HEK293 (cell line): ENCODE results near the gene TMEM45B.

Experiments used
- CTCF ChIA-PET: fragments of 350-600 bp; formaldehyde crosslinking; extraction: SDS; loops from one replicate; lab custom pipeline; 2021; ENCODE audit warnings: antibody characterized with exemption; lab: Yijun Ruan, JAX
- POLR2A ChIA-PET: fragments of 300-600 bp; formaldehyde crosslinking; extraction: SDS; loops from one replicate; lab custom pipeline; 2020; ENCODE audit warnings: antibody characterized with exemption, inconsistent platforms; lab: Yijun Ruan, JAX
- H3K27ac ChIP-seq: fragments of 200-500 bp; sonication (Bioruptor generic); 2 replicates; pipeline ENCODE4 v1.5.1; 2014; ENCODE audit warnings: low read depth, low read length, control low read depth, inconsistent platforms; ENCODE audit errors: extremely low read depth
- H3K36me3 ChIP-seq, 2 experiments: fragments of 200-500 bp in 1 of 2; sonication (Bioruptor generic) in 1 of 2; 1 replicate in 1 of 2; 2 replicates in 1 of 2; pipeline ENCODE4 v1.5.1; 2014 to 2017; ENCODE audit warnings: inconsistent platforms in 2 of 2, low read length in 2 of 2; ENCODE audit not compliant: control insufficient read depth in 2 of 2, insufficient read depth in 1 of 2
- H3K4me1 ChIP-seq: fragments of 200-500 bp; sonication (Bioruptor generic); 2 replicates; pipeline ENCODE4 v1.5.1; 2014; ENCODE audit warnings: mild to moderate bottlenecking, low read length, inconsistent platforms; ENCODE audit not compliant: control insufficient read depth, insufficient read depth
- H3K4me3 ChIP-seq: 2 replicates; pipeline ENCODE4 v1.5.1; 2011; ENCODE audit warnings: low read depth, mild to moderate bottlenecking, control low read depth, low read length, moderate library complexity
- H3K9me3 ChIP-seq: fragments of 200-500 bp; sonication (Bioruptor generic); 2 replicates; pipeline ENCODE4 v1.5.1; 2014; ENCODE audit warnings: low read depth, low read length, inconsistent platforms; ENCODE audit not compliant: control insufficient read depth, insufficient read depth
- BCL6B ChIP-seq: fragments of 450-650 bp; formaldehyde crosslinking; IDR thresholded peaks from 2 replicates; pipeline ENCODE4 v1.5.1; 2017; ENCODE audit warnings: missing biosample characterization, missing genetic modification characterization
- GLI2 ChIP-seq: fragments of 450-650 bp; formaldehyde crosslinking; IDR thresholded peaks from 2 replicates; pipeline ENCODE4; 2017; ENCODE audit warnings: missing biosample characterization, missing genetic modification characterization, low read depth, borderline replicate concordance
- GLI4 ChIP-seq: fragments of 450-650 bp; formaldehyde crosslinking; IDR thresholded peaks from 2 replicates; pipeline ENCODE4 v1.5.1; 2016; ENCODE audit warnings: missing biosample characterization, missing genetic modification characterization
- GLIS1 ChIP-seq: fragments of 450-650 bp; formaldehyde crosslinking; IDR thresholded peaks from 2 replicates; pipeline ENCODE4 v1.5.1; 2016; ENCODE audit warnings: missing biosample characterization, missing genetic modification characterization
- SETDB1 ChIP-seq: IDR thresholded peaks from one replicate; pipeline ENCODE4 v1.6.1; 2017; ENCODE audit warnings: mild to moderate bottlenecking, low read length, moderate library complexity, mixed read lengths; ENCODE audit not compliant: insufficient read length
- SP3 ChIP-seq: fragments of 450-650 bp; formaldehyde crosslinking; IDR thresholded peaks from 2 replicates; pipeline ENCODE4 v1.5.1; 2016; ENCODE audit warnings: missing biosample characterization, missing genetic modification characterization
- ZBTB20 ChIP-seq: fragments of 450-650 bp; formaldehyde crosslinking; IDR thresholded peaks from 2 replicates; pipeline ENCODE4 v1.5.1; 2016; ENCODE audit warnings: missing biosample characterization, missing genetic modification characterization
- ZBTB44 ChIP-seq: fragments of 450-650 bp; IDR thresholded peaks from 2 replicates; pipeline ENCODE4 v1.5.1; 2018; ENCODE audit warnings: missing biosample characterization, mild to moderate bottlenecking, missing genetic modification characterization
- ZBTB7A ChIP-seq: fragments of 450-650 bp; formaldehyde crosslinking; IDR thresholded peaks from 2 replicates; pipeline ENCODE4 v1.5.1; 2016; ENCODE audit warnings: low read depth, missing biosample characterization, missing genetic modification characterization
- ZNF174 ChIP-seq: fragments of 450-650 bp; formaldehyde crosslinking; IDR thresholded peaks from 2 replicates; pipeline ENCODE4 v1.5.0; 2017; ENCODE audit warnings: missing biosample characterization, mild to moderate bottlenecking, missing genetic modification characterization
- ZNF426 ChIP-seq: fragments of 450-650 bp; formaldehyde crosslinking; IDR thresholded peaks from 2 replicates; pipeline ENCODE4 v1.5.1; 2017; ENCODE audit warnings: missing biosample characterization, missing genetic modification characterization, mild to moderate bottlenecking, inconsistent platforms, moderate library complexity
- ZNF510 ChIP-seq: fragments of 450-650 bp; formaldehyde crosslinking; IDR thresholded peaks from 2 replicates; pipeline ENCODE4 v1.5.1; 2018; ENCODE audit warnings: mild to moderate bottlenecking, missing genetic modification characterization, missing biosample characterization; ENCODE audit not compliant: insufficient replicate concordance
- ZNF513 ChIP-seq: fragments of 450-650 bp; IDR thresholded peaks from 2 replicates; pipeline ENCODE4 v1.5.1; 2018; ENCODE audit warnings: missing biosample characterization, missing genetic modification characterization
- ZNF518A ChIP-seq: fragments of 450-650 bp; formaldehyde crosslinking; conservative IDR thresholded peaks from 2 replicates; pipeline ENCODE4 v1.5.1; 2016; ENCODE audit warnings: low read depth, missing biosample characterization, missing genetic modification characterization
- ZNF529 ChIP-seq: fragments of 450-650 bp; formaldehyde crosslinking; IDR thresholded peaks from 2 replicates; pipeline ENCODE4 v1.5.1; 2017; ENCODE audit warnings: missing genetic modification characterization, missing biosample characterization; ENCODE audit not compliant: insufficient replicate concordance
- ZNF837 ChIP-seq: fragments of 450-650 bp; formaldehyde crosslinking; IDR thresholded peaks from 2 replicates; pipeline ENCODE4 v1.5.1; 2016; ENCODE audit warnings: missing biosample characterization, missing genetic modification characterization
- TF ChIP-seq, protein P1 (sequence below): fragments of 450-650 bp; formaldehyde crosslinking; IDR thresholded peaks from 2 replicates; pipeline ENCODE4 v1.5.1; 2016; ENCODE audit warnings: missing biosample characterization, missing genetic modification characterization, borderline replicate concordance
- TF ChIP-seq, protein P2 (sequence below): fragments of 450-650 bp; formaldehyde crosslinking; IDR thresholded peaks from 2 replicates; pipeline ENCODE4 v1.5.1; 2017; ENCODE audit warnings: missing biosample characterization, missing genetic modification characterization

Gene TMEM45B

DNA sequence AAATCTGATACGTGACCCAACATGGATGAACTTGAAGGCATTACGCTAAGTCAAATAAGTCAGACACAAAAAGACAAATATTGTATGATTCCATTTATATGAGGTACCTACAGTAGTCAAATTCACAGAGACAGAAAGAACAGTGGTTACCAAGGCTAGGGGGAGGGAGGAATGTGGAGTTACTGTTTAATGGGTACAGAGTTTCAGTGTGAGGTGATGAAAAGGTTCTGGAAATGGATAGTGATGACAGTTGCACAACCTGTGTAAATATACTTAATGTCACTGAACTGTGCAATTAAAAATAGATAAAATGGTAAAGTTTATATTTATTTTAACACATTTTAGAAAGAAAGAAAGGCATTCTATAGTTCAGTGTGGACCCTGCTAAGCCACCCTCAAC lies 24.1 kb upstream of the TMEM45B start:
- CTCF ChIA-PET: no interaction called here
- Histone ChIP-seq H3K9me3 (no peaks in the 10 kb centered on the region), H3K4me1 (no peaks in the 10 kb centered on the region), H3K36me3 (no peaks in the 10 kb centered on the region), H3K27ac (no peak overlapping the region), H3K4me3 (no peak overlapping the region)
- TF ChIP-seq, protein P1, sequence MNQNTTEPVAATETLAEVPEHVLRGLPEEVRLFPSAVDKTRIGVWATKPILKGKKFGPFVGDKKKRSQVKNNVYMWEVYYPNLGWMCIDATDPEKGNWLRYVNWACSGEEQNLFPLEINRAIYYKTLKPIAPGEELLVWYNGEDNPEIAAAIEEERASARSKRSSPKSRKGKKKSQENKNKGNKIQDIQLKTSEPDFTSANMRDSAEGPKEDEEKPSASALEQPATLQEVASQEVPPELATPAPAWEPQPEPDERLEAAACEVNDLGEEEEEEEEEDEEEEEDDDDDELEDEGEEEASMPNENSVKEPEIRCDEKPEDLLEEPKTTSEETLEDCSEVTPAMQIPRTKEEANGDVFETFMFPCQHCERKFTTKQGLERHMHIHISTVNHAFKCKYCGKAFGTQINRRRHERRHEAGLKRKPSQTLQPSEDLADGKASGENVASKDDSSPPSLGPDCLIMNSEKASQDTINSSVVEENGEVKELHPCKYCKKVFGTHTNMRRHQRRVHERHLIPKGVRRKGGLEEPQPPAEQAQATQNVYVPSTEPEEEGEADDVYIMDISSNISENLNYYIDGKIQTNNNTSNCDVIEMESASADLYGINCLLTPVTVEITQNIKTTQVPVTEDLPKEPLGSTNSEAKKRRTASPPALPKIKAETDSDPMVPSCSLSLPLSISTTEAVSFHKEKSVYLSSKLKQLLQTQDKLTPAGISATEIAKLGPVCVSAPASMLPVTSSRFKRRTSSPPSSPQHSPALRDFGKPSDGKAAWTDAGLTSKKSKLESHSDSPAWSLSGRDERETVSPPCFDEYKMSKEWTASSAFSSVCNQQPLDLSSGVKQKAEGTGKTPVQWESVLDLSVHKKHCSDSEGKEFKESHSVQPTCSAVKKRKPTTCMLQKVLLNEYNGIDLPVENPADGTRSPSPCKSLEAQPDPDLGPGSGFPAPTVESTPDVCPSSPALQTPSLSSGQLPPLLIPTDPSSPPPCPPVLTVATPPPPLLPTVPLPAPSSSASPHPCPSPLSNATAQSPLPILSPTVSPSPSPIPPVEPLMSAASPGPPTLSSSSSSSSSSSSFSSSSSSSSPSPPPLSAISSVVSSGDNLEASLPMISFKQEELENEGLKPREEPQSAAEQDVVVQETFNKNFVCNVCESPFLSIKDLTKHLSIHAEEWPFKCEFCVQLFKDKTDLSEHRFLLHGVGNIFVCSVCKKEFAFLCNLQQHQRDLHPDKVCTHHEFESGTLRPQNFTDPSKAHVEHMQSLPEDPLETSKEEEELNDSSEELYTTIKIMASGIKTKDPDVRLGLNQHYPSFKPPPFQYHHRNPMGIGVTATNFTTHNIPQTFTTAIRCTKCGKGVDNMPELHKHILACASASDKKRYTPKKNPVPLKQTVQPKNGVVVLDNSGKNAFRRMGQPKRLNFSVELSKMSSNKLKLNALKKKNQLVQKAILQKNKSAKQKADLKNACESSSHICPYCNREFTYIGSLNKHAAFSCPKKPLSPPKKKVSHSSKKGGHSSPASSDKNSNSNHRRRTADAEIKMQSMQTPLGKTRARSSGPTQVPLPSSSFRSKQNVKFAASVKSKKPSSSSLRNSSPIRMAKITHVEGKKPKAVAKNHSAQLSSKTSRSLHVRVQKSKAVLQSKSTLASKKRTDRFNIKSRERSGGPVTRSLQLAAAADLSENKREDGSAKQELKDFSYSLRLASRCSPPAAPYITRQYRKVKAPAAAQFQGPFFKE: no peak
- TF ChIP-seq BCL6B (tag by site-specific recombination) (no peak), ZNF837 (tag by site-specific recombination) (no peak), SETDB1 (no peak), SP3 (tag by site-specific recombination) (no peak), ZBTB20 (tag by site-specific recombination) (no peak), ZNF518A (no peak), GLIS1 (no peak), GLI4 (tag by site-specific recombination) (no peak), ZBTB7A (tag by site-specific recombination) (no peak), GLI2 (no peak), ZNF426 (tag by site-specific recombination) (no peak), ZNF529 (no peak), ZNF174 (tag by site-specific recombination) (no peak), ZNF513 (tag by site-specific recombination) (no peak), ZNF510 (no peak), ZBTB44 (tag by site-specific recombination) (no peak)
- TF ChIP-seq, protein P2, sequence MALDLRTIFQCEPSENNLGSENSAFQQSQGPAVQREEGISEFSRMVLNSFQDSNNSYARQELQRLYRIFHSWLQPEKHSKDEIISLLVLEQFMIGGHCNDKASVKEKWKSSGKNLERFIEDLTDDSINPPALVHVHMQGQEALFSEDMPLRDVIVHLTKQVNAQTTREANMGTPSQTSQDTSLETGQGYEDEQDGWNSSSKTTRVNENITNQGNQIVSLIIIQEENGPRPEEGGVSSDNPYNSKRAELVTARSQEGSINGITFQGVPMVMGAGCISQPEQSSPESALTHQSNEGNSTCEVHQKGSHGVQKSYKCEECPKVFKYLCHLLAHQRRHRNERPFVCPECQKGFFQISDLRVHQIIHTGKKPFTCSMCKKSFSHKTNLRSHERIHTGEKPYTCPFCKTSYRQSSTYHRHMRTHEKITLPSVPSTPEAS (tag by site-specific recombination): no peak
- POLR2A ChIA-PET: no interaction called here
